IPS-18a (cell line): ENCODE measurements around the gene PUM1.

Experiments used
- H3K27ac ChIP-seq: one replicate; pipeline ENCODE4 v1.5.1; 2013; ENCODE audit warnings: low read length
- H3K27me3 ChIP-seq: one replicate; pipeline ENCODE4 v1.6.1; 2013; ENCODE audit warnings: mild to moderate bottlenecking, low read length; ENCODE audit not compliant: control insufficient read depth, insufficient read depth
- H3K36me3 ChIP-seq: one replicate; pipeline ENCODE4 v1.6.1; 2013; ENCODE audit warnings: low read depth, low read length; ENCODE audit not compliant: control insufficient read depth
- H3K4me1 ChIP-seq: one replicate; pipeline ENCODE4 v1.6.1; 2013; ENCODE audit warnings: low read depth, low read length; ENCODE audit not compliant: control insufficient read depth
- H3K4me3 ChIP-seq: one replicate; pipeline ENCODE4 v1.5.1; 2013; ENCODE audit warnings: low read length
- H3K9ac ChIP-seq: one replicate; pipeline ENCODE4 v1.6.1; 2013; ENCODE audit warnings: mild to moderate bottlenecking, low read length, moderate library complexity
- H3K9me3 ChIP-seq: one replicate; pipeline ENCODE4 v1.6.1; 2013; ENCODE audit warnings: low read depth, low read length; ENCODE audit not compliant: control insufficient read depth

The PUM1 gene

DNA sequence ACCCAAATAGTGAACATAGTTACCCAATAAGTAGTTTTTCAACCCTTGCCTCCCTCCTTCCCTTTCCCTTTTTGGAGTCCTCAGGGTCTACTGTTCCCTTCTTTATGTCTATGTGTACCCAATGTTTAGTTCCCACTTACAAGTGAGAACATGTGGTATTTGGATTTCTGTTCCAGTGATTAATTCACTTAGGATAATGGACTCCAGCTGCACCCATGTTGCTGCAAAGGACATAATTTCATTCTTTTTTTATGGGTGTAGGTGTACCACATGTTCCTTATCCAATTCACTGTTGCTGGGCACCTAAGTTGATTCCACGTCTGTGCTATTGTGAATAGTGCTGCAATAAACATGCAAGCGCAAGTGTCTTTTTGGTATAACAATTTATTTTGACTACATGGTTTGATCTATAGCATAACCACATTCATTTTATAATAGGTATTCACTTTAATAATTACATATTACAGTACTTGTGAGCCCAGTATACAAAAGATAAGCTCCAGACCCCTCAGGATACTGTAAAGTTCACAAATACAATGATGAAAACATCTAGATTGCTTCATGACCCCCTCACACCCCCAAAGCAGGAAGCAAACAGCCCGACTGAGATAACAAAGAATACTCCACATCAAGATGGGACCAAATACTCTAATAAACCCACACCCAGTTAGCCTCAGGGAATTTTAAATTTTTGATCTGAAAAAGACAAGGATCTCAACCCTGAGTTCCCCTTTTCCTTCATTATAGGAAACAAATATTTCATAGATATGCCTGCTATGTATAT is 45.3 kb downstream of the PUM1 start:
- H3K4me3 ChIP-seq = no peak overlapping the region
- H3K9ac ChIP-seq = no peak overlapping the region
- peaks cover 13% of the 10 kb centered on the region for H3K36me3 ChIP-seq
- peaks cover 9% of the 10 kb centered on the region for H3K4me1 ChIP-seq
- no peak overlapping the region for H3K27ac ChIP-seq
- H3K27me3 ChIP-seq = no peaks in the 10 kb centered on the region
- no peaks in the 10 kb centered on the region for H3K9me3 ChIP-seq

DNA sequence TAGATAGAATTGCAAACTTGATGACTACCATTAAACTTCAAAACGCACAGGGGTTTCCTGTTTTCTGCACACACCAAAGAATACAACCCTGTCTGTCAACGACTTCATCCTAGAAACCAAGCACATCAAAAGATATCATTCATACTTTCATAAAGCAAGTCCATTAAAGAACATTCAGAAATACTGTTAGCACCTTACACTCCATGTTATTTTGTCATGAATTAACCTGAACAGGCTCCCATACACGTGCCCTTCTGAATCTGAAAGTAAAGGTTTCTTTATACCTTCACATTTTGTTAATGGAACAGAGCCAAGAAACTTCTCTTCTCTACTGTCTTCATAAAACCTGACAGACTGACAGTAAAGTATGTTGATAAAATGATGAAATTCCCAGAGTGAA is 46.1 kb downstream of the PUM1 start:
- Histone ChIP-seq H3K9ac (no peak overlapping the region), H3K4me3 (no peak overlapping the region), H3K9me3 (no peaks in the 10 kb centered on the region), H3K27me3 (no peaks in the 10 kb centered on the region), H3K4me1 (peaks cover 1% of the 10 kb centered on the region), H3K36me3 (peaks cover 13% of the 10 kb centered on the region), H3K27ac (no peak overlapping the region)

DNA sequence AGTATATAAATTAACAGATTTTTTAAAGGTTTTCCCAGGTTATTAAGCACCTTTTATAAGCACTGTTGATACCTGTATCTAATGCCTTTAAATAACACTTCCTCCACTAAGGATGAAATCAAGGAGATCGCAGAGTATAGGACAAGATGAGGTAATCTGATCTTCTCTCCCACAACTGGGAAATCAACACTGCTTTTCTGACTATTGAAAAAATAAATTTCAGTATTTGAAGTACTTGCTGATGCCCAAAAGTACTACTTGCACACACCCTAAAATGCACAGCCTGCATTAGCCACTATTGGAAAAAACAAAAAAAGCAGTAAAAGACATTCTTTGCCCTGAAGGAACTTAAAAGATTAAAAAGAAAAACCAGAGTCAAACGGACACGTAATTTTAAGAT is 48.6 kb downstream of the PUM1 start:
- no peaks in the 10 kb centered on the region for H3K4me1 ChIP-seq
- H3K27ac ChIP-seq = no peak overlapping the region
- H3K9me3 ChIP-seq = no peaks in the 10 kb centered on the region
- peaks cover 8% of the 10 kb centered on the region for H3K36me3 ChIP-seq
- H3K27me3 ChIP-seq = no peaks in the 10 kb centered on the region
- H3K9ac ChIP-seq = no peak overlapping the region
- no peak overlapping the region for H3K4me3 ChIP-seq

DNA sequence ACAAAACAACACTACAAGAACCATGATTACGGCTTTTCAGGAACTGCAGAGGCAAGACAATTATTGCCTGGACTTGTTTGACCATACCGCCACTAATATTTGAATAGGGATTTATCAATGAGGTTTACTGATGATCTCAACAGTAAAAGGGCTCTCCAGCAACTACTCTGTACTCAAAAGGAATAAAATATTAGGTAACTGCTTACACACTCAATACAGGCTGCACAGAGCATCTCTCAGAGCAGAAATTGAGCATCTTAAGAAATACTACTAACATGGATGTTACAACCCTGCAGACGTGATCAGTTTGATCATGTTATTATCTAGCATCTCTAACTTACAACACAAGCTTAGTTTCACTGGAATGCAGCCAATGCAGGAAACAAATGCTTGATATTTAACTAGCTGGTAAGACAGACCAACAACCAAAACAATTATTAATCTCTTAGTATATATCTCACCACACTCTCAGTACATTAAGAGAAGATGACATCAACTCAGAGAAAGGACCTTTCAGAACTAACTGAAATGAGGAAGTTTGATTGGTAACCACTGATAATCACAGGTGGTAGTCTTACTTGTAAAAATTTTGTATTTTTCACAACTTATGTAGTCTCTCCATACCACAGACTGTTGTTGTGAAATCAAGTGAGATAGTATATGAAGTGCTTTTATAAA is 52.2 kb downstream of the PUM1 start:
- H3K4me3 ChIP-seq = no peak overlapping the region
- H3K9ac ChIP-seq = no peak overlapping the region
- no peaks in the 10 kb centered on the region for H3K27me3 ChIP-seq
- H3K36me3 ChIP-seq = peaks cover 5% of the 10 kb centered on the region
- H3K4me1 ChIP-seq = no peaks in the 10 kb centered on the region
- H3K27ac ChIP-seq = no peak overlapping the region
- no peaks in the 10 kb centered on the region for H3K9me3 ChIP-seq

DNA sequence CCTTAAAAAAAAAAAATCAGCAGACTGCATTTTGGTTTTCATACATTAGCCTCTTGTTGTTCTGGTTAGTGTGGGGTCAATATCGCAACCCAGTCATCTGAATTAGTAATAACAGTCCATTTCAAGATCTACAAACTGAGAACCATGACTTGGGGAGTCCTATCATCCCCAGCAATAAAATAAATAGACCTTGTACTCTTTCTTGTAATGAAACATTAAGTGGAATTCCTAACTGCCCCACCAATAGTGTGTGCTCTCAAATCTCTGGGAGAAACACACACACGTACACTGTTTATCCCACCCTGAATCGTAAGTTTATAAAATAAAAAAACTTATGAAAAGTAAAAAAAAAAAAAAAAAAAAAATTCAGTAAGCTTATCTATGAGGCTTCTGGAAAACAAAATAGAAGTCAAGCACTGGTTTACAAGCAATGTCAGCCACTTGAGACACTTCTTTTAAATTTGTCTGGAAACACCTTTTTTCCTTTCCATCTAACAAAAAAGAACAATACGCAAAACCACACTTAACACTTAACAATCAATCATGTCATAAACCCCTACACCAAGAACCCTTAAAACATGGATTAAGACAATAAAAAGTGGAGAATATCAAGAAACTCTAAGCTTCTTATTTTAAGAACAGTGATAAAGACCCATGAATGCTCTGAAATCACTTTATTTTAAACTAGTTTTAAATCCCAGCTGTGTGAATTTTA is 53.1 kb downstream of the PUM1 start:
- Histone ChIP-seq H3K9me3 (no peaks in the 10 kb centered on the region), H3K27ac (no peak overlapping the region), H3K4me1 (peaks cover 5% of the 10 kb centered on the region)

DNA sequence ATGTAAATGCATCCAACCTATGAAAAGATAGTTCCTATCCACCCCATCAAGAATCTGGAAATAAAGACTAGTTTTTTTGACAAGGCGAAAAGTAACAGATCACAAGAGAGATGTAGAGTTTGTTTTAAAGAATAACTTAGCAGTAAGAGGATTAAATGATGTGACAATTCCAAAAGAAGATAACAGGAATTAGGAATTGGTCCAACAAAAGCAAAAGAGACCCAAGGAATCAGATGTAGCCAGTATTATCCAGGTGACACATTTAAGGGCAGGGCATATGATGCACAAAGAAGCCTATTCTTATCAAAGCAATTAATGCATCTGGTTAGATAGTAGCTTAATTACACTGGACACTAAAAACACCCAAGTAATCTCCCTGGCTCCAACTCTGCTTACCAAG is 53.8 kb downstream of the PUM1 start:
- Histone ChIP-seq H3K27ac (no peak overlapping the region), H3K4me3 (no peak overlapping the region), H3K4me1 (peaks cover 5% of the 10 kb centered on the region), H3K36me3 (peaks cover 10% of the 10 kb centered on the region), H3K9me3 (no peaks in the 10 kb centered on the region), H3K27me3 (no peaks in the 10 kb centered on the region), H3K9ac (no peak overlapping the region)

More for the DNA sequence above, 53.1 kb downstream of the PUM1 start:
- no peak overlapping the region for H3K9ac ChIP-seq
- peaks cover 5% of the 10 kb centered on the region for H3K36me3 ChIP-seq
- H3K27me3 ChIP-seq = no peaks in the 10 kb centered on the region
- H3K4me3 ChIP-seq = no peak overlapping the region

DNA sequence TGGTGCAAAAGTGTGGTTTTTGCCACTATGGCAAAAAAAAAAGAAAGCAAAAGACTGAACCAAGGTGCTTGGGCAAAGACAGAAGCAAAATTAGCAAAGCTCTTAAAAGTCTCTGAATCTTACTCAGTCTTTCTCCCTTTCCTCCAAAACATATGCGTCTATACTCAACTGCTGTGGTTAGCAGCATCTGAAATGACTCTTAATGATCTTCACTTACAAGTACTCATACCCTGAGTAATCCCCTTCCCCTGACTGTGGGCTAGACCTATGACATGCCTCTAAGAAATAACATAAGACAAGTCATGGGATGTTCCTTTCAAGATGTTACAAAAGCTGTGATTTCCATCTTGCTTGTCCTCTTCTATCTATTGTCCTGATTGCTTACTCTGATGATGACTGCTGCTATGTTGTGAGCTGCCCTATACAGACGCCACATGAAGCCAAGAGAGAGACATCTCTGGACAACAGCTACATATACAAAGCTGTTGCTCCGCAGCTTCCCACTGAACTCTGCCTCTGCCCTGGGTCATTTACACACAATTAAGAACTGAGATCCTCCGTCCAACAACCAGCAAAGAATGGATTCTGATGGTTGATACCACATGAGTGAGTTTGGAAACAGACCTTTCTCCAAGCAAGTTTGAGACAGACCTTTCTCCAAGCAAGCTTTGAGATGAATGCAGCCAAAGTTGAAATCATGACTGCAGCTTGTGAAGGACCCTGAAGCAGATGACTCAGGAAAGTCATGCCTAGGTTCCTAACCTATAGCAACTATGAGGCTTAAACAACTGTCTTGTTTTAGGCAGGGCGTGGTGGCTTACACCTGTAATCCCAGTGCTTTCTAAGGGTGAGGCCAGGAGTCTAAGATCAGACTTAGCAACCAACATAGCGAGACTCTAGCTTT is 55.2 kb downstream of the PUM1 start:
- Histone ChIP-seq H3K27me3 (no peaks in the 10 kb centered on the region), H3K9ac (no peak overlapping the region), H3K36me3 (peaks cover 21% of the 10 kb centered on the region), H3K9me3 (no peaks in the 10 kb centered on the region), H3K27ac (no peak overlapping the region), H3K4me1 (peaks cover 5% of the 10 kb centered on the region), H3K4me3 (no peak overlapping the region)

DNA sequence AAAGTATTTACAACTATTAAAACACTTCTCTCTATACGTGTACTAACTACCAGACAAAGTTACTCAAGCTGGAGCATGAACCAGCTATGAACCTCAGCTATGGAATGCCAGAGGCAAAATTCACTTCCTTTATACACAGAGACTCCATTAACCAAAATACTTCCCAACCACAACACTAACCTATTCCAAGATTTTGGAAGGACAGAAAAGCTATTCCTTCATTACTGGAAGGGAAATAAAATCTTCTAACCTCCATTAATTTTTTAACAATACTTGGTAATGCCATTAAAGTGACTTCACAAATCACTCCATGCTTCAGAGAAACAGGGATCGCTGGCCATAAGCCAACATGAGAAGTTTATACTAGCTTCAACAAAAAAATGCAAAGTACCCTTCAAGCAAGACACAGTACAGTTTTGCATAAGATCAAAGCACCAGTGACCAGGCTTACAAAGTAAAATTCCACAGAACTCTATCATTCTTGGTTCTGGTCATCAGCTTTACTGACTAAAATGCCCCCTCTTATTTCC is 58.0 kb downstream of the PUM1 start:
- H3K27ac ChIP-seq = no peak overlapping the region
- no peak overlapping the region for H3K4me3 ChIP-seq
- H3K27me3 ChIP-seq = no peaks in the 10 kb centered on the region
- H3K4me1 ChIP-seq = peaks cover 5% of the 10 kb centered on the region
- H3K9ac ChIP-seq = no peak overlapping the region
- peaks cover 47% of the 10 kb centered on the region for H3K36me3 ChIP-seq
- no peaks in the 10 kb centered on the region for H3K9me3 ChIP-seq

DNA sequence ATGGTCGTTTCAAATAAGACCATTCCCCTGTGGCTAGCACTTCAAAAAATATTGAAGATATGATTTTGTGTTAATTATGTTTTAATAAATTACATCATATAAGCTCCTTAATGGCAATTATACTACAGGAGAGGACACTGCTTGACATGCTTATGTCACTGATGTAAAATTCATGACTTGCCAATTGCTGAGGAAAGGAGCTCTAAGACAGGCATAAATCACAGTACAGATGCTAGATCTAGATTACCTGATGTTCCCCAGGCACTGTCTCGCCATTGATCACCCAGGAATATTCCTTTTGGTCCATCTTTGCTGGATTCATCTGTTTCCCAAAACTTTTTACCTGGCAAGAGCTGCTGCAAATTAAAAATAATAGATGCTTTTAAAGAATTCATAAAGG is 58.8 kb downstream of the PUM1 start:
- peaks cover 52% of the 10 kb centered on the region for H3K36me3 ChIP-seq
- no peak overlapping the region for H3K4me3 ChIP-seq
- no peaks in the 10 kb centered on the region for H3K9me3 ChIP-seq
- H3K27ac ChIP-seq = no peak overlapping the region
- H3K9ac ChIP-seq = no peak overlapping the region
- H3K4me1 ChIP-seq = peaks cover 5% of the 10 kb centered on the region
- H3K27me3 ChIP-seq = no peaks in the 10 kb centered on the region

DNA sequence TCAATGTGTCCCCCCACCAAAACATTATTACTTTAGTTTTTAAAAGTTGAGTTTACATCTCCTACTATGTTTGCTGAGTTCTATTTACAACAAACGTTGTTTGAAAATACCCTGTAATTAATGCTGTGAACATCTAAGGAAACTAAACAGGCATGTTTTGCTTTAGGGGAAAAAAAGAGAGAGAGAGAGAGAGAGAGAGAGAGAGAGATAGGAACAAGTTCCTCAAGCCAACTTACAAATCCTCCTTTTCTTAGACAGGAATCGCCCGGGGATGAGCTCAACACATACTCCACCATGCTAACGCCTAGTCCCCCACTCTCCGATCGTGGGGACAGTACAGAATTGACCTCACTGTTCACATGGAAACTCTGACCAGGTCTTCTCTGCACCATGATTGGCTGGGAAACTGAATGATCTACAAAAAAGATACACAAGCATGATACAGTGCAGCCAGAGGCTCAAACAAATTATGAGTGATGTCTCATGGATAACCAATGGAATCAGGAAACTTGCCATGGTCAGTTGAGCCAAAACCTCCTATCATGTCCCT is 59.8 kb downstream of the PUM1 start:
- Histone ChIP-seq H3K27me3 (no peaks in the 10 kb centered on the region), H3K27ac (no peak overlapping the region), H3K36me3 (peaks cover 54% of the 10 kb centered on the region), H3K9ac (no peak overlapping the region), H3K4me1 (peaks cover 5% of the 10 kb centered on the region), H3K4me3 (no peak overlapping the region), H3K9me3 (no peaks in the 10 kb centered on the region)
